HG03108 (cell line): ENCODE measurements around the gene CCRL2.
"Not testable (repeated sequence)": the region's sequence is repeated elsewhere in the genome, so short reads cannot be mapped to it uniquely, and the experiment has no call there.

Experiments used
- ATAC-seq: cut with Tn5 transposase; IDR thresholded peaks from one replicate; pipeline ENCODE4 v1.9.1; 2021; ENCODE audit warnings: moderate library complexity; ENCODE audit not compliant: unreplicated experiment

The CCRL2 gene

GRCh38 chr3:46380471-46381221, 26.4 kb upstream of the CCRL2 start:
- ATAC-seq = no peak

GRCh38 chr3:46381625-46382024, 25.4 kb upstream of the CCRL2 start:
- no peak for ATAC-seq

- ATAC-seq = no peak
Measured at GRCh38 chr3:46383211-46383950, 23.7 kb upstream of the CCRL2 start.

GRCh38 chr3:46383951-46384330, 23.1 kb upstream of the CCRL2 start:
- ATAC-seq = no peak

GRCh38 chr3:46386205-46386604, 20.9 kb upstream of the CCRL2 start:
- no peak for ATAC-seq

- ATAC-seq = not testable (repeated sequence)
Measured at GRCh38 chr3:46388847-46389246, 18.2 kb upstream of the CCRL2 start.

GRCh38 chr3:46389306-46389705, 17.8 kb upstream of the CCRL2 start:
- ATAC-seq = no peak

GRCh38 chr3:46391526-46391925, 15.5 kb upstream of the CCRL2 start:
- not testable (repeated sequence) for ATAC-seq

- ATAC-seq = no peak
Measured at GRCh38 chr3:46393011-46393410, 14.0 kb upstream of the CCRL2 start.

GRCh38 chr3:46393554-46394434, 13.3 kb upstream of the CCRL2 start:
- no peak for ATAC-seq

GRCh38 chr3:46395210-46395661, 11.8 kb upstream of the CCRL2 start:
- no peak for ATAC-seq

- no peak for ATAC-seq
Measured at GRCh38 chr3:46395766-46396530, 11.1 kb upstream of the CCRL2 start.

- no peak for ATAC-seq
Measured at GRCh38 chr3:46397111-46397510, 9.9 kb upstream of the CCRL2 start.

GRCh38 chr3:46398186-46398955, 8.7 kb upstream of the CCRL2 start:
- no peak for ATAC-seq

- ATAC-seq = no peak
Measured at GRCh38 chr3:46399098-46399497, 8.0 kb upstream of the CCRL2 start.

GRCh38 chr3:46399557-46399956, 7.5 kb upstream of the CCRL2 start:
- ATAC-seq = no peak

- no peak for ATAC-seq
Measured at GRCh38 chr3:46400000-46400734, 6.9 kb upstream of the CCRL2 start.

- ATAC-seq = no peak
Measured at GRCh38 chr3:46400846-46401245, 6.2 kb upstream of the CCRL2 start.

GRCh38 chr3:46401579-46401978, 5.5 kb upstream of the CCRL2 start:
- ATAC-seq = no peak
